ENCODE data around the gene GMDS.
"Not testable (repeated sequence)": the region's sequence is repeated elsewhere in the genome, so short reads cannot be mapped to it uniquely, and the experiment has no call there.

Gene GMDS

GRCh38 chr6:1670711-1671462, 574.5 kb downstream of the GMDS start:
- DNase-seq (ENCODE audit: extremely low read depth, low read depth): no peak
- no peak for TF ChIP-seq CTCF (IDR thresholded peaks at IDR 0.05; ENCODE audit: low read depth, low read length)

GRCh38 chr6:1669996-1670395, 575.4 kb downstream of the GMDS start:
- no peak for TF ChIP-seq CTCF (IDR thresholded peaks at IDR 0.05; ENCODE audit: low read depth, low read length)
- DNase-seq (ENCODE audit: extremely low read depth, low read depth): no peak

- DNase-seq (ENCODE audit: extremely low read depth, low read depth): not testable (repeated sequence)
Observed at GRCh38 chr6:1668456-1668855, 576.9 kb downstream of the GMDS start.

- no peak for DNase-seq (ENCODE audit: extremely low read depth, low read depth)
- TF ChIP-seq CTCF (IDR thresholded peaks at IDR 0.05; ENCODE audit: low read depth, low read length): no peak
Observed at GRCh38 chr6:1667805-1668175, 577.6 kb downstream of the GMDS start.

GRCh38 chr6:1667012-1667804, 578.2 kb downstream of the GMDS start:
- DNase-seq (ENCODE audit: extremely low read depth, low read depth): peak; percentile 95
- no peak for TF ChIP-seq CTCF (IDR thresholded peaks at IDR 0.05; ENCODE audit: low read depth, low read length)

GRCh38 chr6:1665214-1665613, 580.2 kb downstream of the GMDS start:
- no peak for DNase-seq (ENCODE audit: extremely low read depth, low read depth)
- no peak for TF ChIP-seq CTCF (IDR thresholded peaks at IDR 0.05; ENCODE audit: low read depth, low read length)

- TF ChIP-seq CTCF (IDR thresholded peaks at IDR 0.05; ENCODE audit: low read depth, low read length): no peak
- DNase-seq (ENCODE audit: extremely low read depth, low read depth): no peak
Observed at GRCh38 chr6:1664329-1664728, 581.1 kb downstream of the GMDS start.

Measured in AG09319 (cell line).